H9 (cell line): ENCODE results near the gene BHLHE23. TPM values are rescaled to one million over a fixed set of nuclear protein-coding genes. Genes with fewer than 3 reads are reported as not detected.

Experiments used
- DNase-seq: peaks from one replicate; pipeline ENCODE4 v3.0.0-alpha.2; 2017
- H2AFZ ChIP-seq: one replicate; pipeline ENCODE4 v1.6.1; 2013; ENCODE audit warnings: mild to moderate bottlenecking, low read length, control low read depth, moderate library complexity
- H2AK5ac ChIP-seq: 2 replicates; pipeline ENCODE4 v1.6.1; 2013; ENCODE audit warnings: low read length, control low read depth, mixed read lengths; ENCODE audit not compliant: insufficient read length
- H2BK120ac ChIP-seq: one replicate; pipeline ENCODE4 v1.6.1; 2013; ENCODE audit warnings: low read depth, mild to moderate bottlenecking, low read length, control low read depth, inconsistent platforms; ENCODE audit not compliant: poor library complexity, severe bottlenecking
- H2BK12ac ChIP-seq: 2 replicates; pipeline ENCODE4 v1.6.1; 2013; ENCODE audit warnings: low read length, control low read depth, mixed read lengths, low read depth; ENCODE audit not compliant: insufficient read length
- H2BK15ac ChIP-seq: 2 replicates; pipeline ENCODE4 v1.6.1; 2013; ENCODE audit warnings: low read depth, low read length, control low read depth
- H2BK20ac ChIP-seq: one replicate; pipeline ENCODE4 v1.6.1; 2013; ENCODE audit warnings: low read depth, mild to moderate bottlenecking, low read length, control low read depth, inconsistent platforms; ENCODE audit not compliant: poor library complexity, severe bottlenecking
- H2BK5ac ChIP-seq: 2 replicates; pipeline ENCODE4 v1.6.1; 2013; ENCODE audit warnings: low read length, control low read depth, mixed read lengths; ENCODE audit not compliant: insufficient read length
- H3K14ac ChIP-seq: 2 replicates; pipeline ENCODE4 v1.6.1; 2013; ENCODE audit warnings: low read length, control low read depth; ENCODE audit not compliant: insufficient read depth
- H3K18ac ChIP-seq: 2 replicates; pipeline ENCODE4 v1.6.1; 2013; ENCODE audit warnings: low read depth, mild to moderate bottlenecking, mixed read lengths, low read length, control low read depth; ENCODE audit not compliant: insufficient read length
- H3K23ac ChIP-seq: 2 replicates; pipeline ENCODE4 v1.6.1; 2013; ENCODE audit warnings: low read length, control low read depth, mixed read lengths, low read depth; ENCODE audit not compliant: insufficient read length
- H3K23me2 ChIP-seq: 2 replicates; pipeline ENCODE4 v1.6.1; 2013; ENCODE audit warnings: low read depth, mild to moderate bottlenecking, mixed read lengths, low read length, control low read depth; ENCODE audit not compliant: insufficient read length, poor library complexity, severe bottlenecking
- H3K27ac ChIP-seq: 2 replicates; pipeline ENCODE4 v1.5.1; 2013; ENCODE audit warnings: low read length, control low read depth, mixed read lengths, low read depth; ENCODE audit not compliant: insufficient read length
- H3K27me3 ChIP-seq: 2 replicates; pipeline ENCODE4 v1.6.1; 2013; ENCODE audit warnings: low read length, control low read depth, inconsistent platforms; ENCODE audit not compliant: insufficient read depth
- H3K4ac ChIP-seq: 2 replicates; pipeline ENCODE4 v1.6.1; 2013; ENCODE audit warnings: low read depth, mild to moderate bottlenecking, control low read depth, inconsistent platforms, low read length, moderate library complexity
- H3K4me1 ChIP-seq: 2 replicates; pipeline ENCODE4 v1.6.1; 2013; ENCODE audit warnings: low read length, control low read depth, inconsistent platforms; ENCODE audit not compliant: insufficient read depth
- H3K4me2 ChIP-seq: 2 replicates; pipeline ENCODE4 v1.6.1; 2013; ENCODE audit warnings: low read length, control low read depth, mixed read lengths; ENCODE audit not compliant: insufficient read length, insufficient read depth
- H3K56ac ChIP-seq: 2 replicates; pipeline ENCODE4 v1.6.1; 2013; ENCODE audit warnings: low read depth, mild to moderate bottlenecking, mixed read lengths, low read length, control low read depth; ENCODE audit not compliant: insufficient read length
- H3K79me1 ChIP-seq: 2 replicates; pipeline ENCODE4 v1.6.1; 2013; ENCODE audit warnings: low read depth, mild to moderate bottlenecking, moderate library complexity, low read length, control low read depth, inconsistent platforms; ENCODE audit not compliant: insufficient read depth, poor library complexity, severe bottlenecking
- H3K79me2 ChIP-seq: 2 replicates; pipeline ENCODE4 v1.6.1; 2013; ENCODE audit warnings: low read length, control low read depth, inconsistent platforms; ENCODE audit not compliant: insufficient read depth
- H3K9ac ChIP-seq: 2 replicates; pipeline ENCODE4 v1.6.1; 2013; ENCODE audit warnings: low read length, control low read depth, mixed read lengths; ENCODE audit not compliant: insufficient read length; ENCODE audit errors: extremely low read depth
- H3K9me3 ChIP-seq: one replicate; pipeline ENCODE4 v1.6.1; 2013; ENCODE audit warnings: low read depth, low read length, inconsistent platforms; ENCODE audit not compliant: control insufficient read depth
- H3T11ph ChIP-seq: one replicate; pipeline ENCODE4 v1.6.1; 2013; ENCODE audit warnings: mild to moderate bottlenecking, low read length, control low read depth, inconsistent platforms
- H4K20me1 ChIP-seq: one replicate; pipeline ENCODE4 v1.6.1; 2013; ENCODE audit not compliant: control insufficient read depth, insufficient read length, insufficient read depth
- H4K5ac ChIP-seq: 2 replicates; pipeline ENCODE4 v1.6.1; 2013; ENCODE audit warnings: low read depth, mild to moderate bottlenecking, mixed read lengths, low read length, control low read depth; ENCODE audit not compliant: insufficient read length
- H4K8ac ChIP-seq: replicated peaks from 2 replicates; pipeline ENCODE4 v1.6.1; 2013; ENCODE audit warnings: low read length, control low read depth, mixed read lengths, low read depth; ENCODE audit not compliant: insufficient read length
- H4K91ac ChIP-seq: 2 replicates; pipeline ENCODE4 v1.6.1; 2013; ENCODE audit warnings: low read depth, mild to moderate bottlenecking, moderate library complexity, mixed read lengths, low read length, control low read depth; ENCODE audit not compliant: insufficient read length
- H3K27ac Mint-ChIP-seq, 3 experiments: 2 replicates in 2 of 3; 3 replicates in 1 of 3; pipeline ENCODE4 v1.8.0; 2020 to 2021; ENCODE audit warnings: mixed read lengths in 3 of 3, mild to moderate bottlenecking in 1 of 3, moderate library complexity in 1 of 3
- H3K27me3 Mint-ChIP-seq: 2 replicates; pipeline ENCODE4 v1.8.0; 2021; ENCODE audit warnings: low read depth, mild to moderate bottlenecking, moderate library complexity, mixed read lengths
- H3K36me3 Mint-ChIP-seq, 3 experiments: 2 replicates in 2 of 3; 3 replicates in 1 of 3; pipeline ENCODE4 v1.8.0; 2020 to 2021; ENCODE audit warnings: low read depth in 3 of 3, mixed read lengths in 3 of 3; ENCODE audit not compliant: insufficient read depth in 1 of 3
- H3K4me1 Mint-ChIP-seq, 2 experiments: 2 replicates each; pipeline ENCODE4 v1.8.0; 2020; ENCODE audit warnings: mixed read lengths in 2 of 2
- H3K4me3 Mint-ChIP-seq, 2 experiments: 2 replicates in 1 of 2; 3 replicates in 1 of 2; pipeline ENCODE4 v1.8.0; 2020 to 2021; ENCODE audit warnings: mild to moderate bottlenecking in 2 of 2, mixed read lengths in 2 of 2, moderate library complexity in 1 of 2
- H3K9me3 Mint-ChIP-seq, 2 experiments: 2 replicates in 1 of 2; 3 replicates in 1 of 2; pipeline ENCODE4 v1.8.0; 2020; ENCODE audit warnings: mild to moderate bottlenecking in 2 of 2, mixed read lengths in 2 of 2, moderate library complexity in 1 of 2
- WGBS: extraction: QIAGEN DNeasy Blood & Tissue Kit; methylation state at CpG from one replicate; pipeline ENCODE4 v1.1.7; 2013; ENCODE audit warnings: missing lambda C conversion rate, low lambda C conversion rate, mixed read lengths; ENCODE audit not compliant: insufficient read length; ENCODE audit errors: extremely low coverage; 5-methylcytosine and 5-hydroxymethylcytosine counted together
- total RNA-seq: library from RNA; stranded (reverse); gene quantifications from 2 replicates; pipeline ENCODE4 v1.2.1, GENCODE V29; 2021
- TF ChIP-seq, protein P1 (sequence below): fragments of 200-600 bp; sonication (generic); conservative IDR thresholded peaks from 3 replicates; pipeline ENCODE4 v1.8.0; 2021; ENCODE audit warnings: antibody characterized with exemption, mild to moderate bottlenecking

The BHLHE23 gene
- total RNA-seq, 1 experiment from 2014 or later = 0.35 TPM

DNA sequence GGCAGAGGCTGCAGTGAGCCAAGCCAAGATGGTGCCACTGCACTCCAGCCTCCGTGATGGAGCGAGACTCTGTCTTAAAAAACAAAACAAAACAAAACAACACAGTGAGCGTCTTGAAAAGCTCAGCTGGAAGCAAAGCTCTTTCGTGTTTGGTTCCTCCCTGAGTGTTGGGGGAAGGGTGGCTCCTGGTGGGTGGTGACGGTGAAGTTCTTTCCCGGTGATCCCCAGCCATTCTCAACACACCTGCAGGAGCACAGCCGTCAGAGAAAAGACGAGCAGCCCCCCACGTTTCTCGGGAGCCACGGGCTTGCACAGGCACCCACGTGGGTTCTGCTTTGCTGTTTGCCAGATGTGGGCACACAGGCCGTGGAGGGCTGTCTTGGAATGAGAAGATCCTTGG is 3.2 kb downstream of the BHLHE23 start:
- no peak overlapping the region for H2BK5ac ChIP-seq
- no peaks in the 10 kb centered on the region for H3K79me2 ChIP-seq
- H3K4me3 Mint-ChIP-seq = peak overlapping the region in 1 of 2 experiments; percentile 65; a peak in 2 of 5 replicates
- no peak overlapping the region for H2BK120ac ChIP-seq
- no peak overlapping the region for H4K91ac ChIP-seq
- H3K4me1 Mint-ChIP-seq = peaks cover 31 to 49% of the 10 kb centered on the region in 2 experiments
- no peak overlapping the region for H4K8ac ChIP-seq
- TF ChIP-seq, protein P1, sequence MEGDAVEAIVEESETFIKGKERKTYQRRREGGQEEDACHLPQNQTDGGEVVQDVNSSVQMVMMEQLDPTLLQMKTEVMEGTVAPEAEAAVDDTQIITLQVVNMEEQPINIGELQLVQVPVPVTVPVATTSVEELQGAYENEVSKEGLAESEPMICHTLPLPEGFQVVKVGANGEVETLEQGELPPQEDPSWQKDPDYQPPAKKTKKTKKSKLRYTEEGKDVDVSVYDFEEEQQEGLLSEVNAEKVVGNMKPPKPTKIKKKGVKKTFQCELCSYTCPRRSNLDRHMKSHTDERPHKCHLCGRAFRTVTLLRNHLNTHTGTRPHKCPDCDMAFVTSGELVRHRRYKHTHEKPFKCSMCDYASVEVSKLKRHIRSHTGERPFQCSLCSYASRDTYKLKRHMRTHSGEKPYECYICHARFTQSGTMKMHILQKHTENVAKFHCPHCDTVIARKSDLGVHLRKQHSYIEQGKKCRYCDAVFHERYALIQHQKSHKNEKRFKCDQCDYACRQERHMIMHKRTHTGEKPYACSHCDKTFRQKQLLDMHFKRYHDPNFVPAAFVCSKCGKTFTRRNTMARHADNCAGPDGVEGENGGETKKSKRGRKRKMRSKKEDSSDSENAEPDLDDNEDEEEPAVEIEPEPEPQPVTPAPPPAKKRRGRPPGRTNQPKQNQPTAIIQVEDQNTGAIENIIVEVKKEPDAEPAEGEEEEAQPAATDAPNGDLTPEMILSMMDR = no peak
- H3K56ac ChIP-seq = no peak overlapping the region
- H2AK5ac ChIP-seq = no peak overlapping the region
- H3K4me1 ChIP-seq = peaks cover 2% of the 10 kb centered on the region; the same call in 1 of the 2 replicates
- no peaks in the 10 kb centered on the region for H3K36me3 Mint-ChIP-seq
- H2BK15ac ChIP-seq = no peak overlapping the region
- no peak overlapping the region for H3K18ac ChIP-seq
- H2BK12ac ChIP-seq = no peak overlapping the region
- H3K9me3 ChIP-seq = no peaks in the 10 kb centered on the region
- H3K23ac ChIP-seq = no peak overlapping the region
- no CpG with 5 or more reads among the region's 13 CpGs for WGBS
- no peak overlapping the region for H3T11ph ChIP-seq
- H3K4ac ChIP-seq = no peak overlapping the region
- H2BK20ac ChIP-seq = no peak overlapping the region
- H2AFZ ChIP-seq = no peak overlapping the region
- H3K23me2 ChIP-seq = peaks cover 16% of the 10 kb centered on the region
- no peak overlapping the region for H3K27ac ChIP-seq
- no peaks in the 10 kb centered on the region for H4K20me1 ChIP-seq
- H3K14ac ChIP-seq = peak overlapping the region; percentile 3; the same call in 1 of the 2 replicates
- no peaks in the 10 kb centered on the region for H3K79me1 ChIP-seq
- H3K27me3 Mint-ChIP-seq = peaks cover 96% of the 10 kb centered on the region
- no peak overlapping the region for H4K5ac ChIP-seq
- H3K9ac ChIP-seq = no peak overlapping the region
- H3K4me2 ChIP-seq = peak overlapping the region; percentile 55
- H3K27me3 ChIP-seq = peaks cover 53% of the 10 kb centered on the region
- no peak for DNase-seq
- peaks cover 0 to 7% of the 10 kb centered on the region in 2 experiments; a peak in 2 of 5 replicates for H3K9me3 Mint-ChIP-seq
- no peak overlapping the region for H3K27ac Mint-ChIP-seq
